ENCODE measurements around the gene SYNC. TPM values are rescaled to one million over a fixed set of nuclear protein-coding genes. Genes with fewer than 3 reads are reported as not detected.
A peak's percentile ranks its signal among the peaks of the same experiment; 100 is the strongest.
"Not testable (repeated sequence)": the region's sequence is repeated elsewhere in the genome, so short reads cannot be mapped to it uniquely, and the experiment has no call there.

The SYNC gene
- total RNA-seq, 1 donor from 2014 or later: 9.3 TPM

GRCh38 chr1:32693455-32694174, 9.0 kb downstream of the SYNC start:
- no peak for DNase-seq

DNA sequence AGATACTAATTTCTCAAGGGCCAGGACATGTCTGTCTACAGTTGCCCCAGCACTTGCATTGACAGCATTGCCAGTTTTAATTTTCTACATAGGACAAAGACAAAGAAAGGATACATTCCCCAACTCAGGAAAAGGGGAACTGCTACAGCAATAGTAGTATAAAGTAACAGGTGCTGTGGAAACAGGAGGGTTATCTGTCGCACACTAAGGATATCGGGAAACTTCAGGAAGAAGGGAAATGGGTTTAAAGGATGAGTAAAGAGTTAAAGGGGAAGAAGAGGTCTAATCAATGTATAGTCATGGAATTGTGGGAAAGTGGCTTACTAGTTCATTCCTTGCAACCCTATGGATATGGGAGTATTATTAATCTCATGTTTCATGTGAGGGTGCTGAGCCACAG, 16.2 kb downstream of the SYNC start:
- no peak for DNase-seq

DNA sequence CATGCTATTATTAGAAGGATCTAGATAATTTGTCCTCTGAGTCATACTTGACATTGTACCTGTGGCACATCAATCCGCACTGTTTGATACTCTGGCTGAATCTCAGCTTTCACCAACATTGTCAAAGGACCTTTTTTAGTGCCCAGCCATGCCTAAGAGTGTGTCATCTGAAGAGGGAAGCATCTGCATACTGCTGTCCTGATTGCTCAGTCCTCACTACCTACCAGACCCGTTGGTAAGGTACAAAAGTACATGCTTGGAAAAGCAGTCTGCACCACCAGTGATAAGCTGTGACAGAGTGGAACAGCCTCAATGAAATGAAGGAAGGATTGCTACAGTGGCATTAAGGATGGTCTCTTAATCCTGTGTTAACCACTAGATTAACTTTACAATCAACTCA, 17.1 kb downstream of the SYNC start:
- DNase-seq: no peak

DNA sequence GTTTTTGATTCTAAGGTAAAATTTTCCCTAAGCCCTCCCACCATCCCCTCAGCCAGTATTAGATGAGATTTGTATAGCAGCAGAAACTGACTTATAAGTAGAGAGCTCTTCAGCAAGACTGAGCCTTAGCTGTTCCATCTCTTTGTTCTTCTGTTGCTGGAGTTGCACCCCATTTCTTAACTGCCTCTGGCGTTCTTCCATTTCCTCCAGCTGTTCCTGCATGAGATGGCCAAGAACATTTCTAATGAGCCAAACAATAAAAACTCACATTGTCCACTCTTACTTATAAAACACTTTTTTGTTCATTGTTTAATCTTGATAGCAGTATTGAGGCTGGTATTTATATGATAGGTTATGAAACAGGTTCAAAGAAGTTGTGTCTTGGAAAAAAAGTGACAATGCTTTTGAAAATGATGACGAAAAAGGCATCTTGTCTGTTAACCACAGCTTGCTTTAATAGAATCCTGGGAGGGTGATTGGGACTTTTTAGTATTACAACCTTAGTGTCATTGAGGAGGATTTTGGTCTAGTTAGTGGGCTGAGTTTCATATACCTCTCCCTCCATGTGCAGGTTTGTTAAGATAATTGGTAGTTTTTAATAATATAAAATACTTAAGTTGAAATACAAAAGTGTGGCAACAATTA, 18.3 kb downstream of the SYNC start:
- DNase-seq: peak; percentile 43

- no peak for DNase-seq
These were observed 19.2 kb downstream of the SYNC start for GRCh38 chr1:32683397-32683796.

GRCh38 chr1:32681999-32682398, 20.6 kb downstream of the SYNC start:
- DNase-seq: no peak

DNA sequence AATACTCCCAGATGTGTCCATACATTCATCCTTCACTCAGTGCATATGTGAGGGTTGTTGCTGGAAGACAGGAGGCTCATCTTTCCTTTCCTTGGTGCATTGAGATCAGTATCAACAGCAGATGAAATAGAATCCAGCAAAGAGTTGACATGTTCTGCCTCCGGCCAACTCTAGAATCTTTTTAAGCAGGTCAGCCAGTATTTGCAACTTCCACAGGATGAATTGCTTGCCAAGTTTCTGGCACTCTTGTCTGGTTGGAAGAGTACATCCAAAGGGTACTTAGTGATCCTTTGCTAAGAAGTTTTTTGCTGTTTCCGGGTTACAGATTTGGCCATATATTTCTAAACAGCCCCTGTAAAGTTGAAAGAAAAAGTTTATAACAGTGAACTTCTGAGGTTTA, 21.1 kb downstream of the SYNC start:
- no peak for DNase-seq

GRCh38 chr1:32680642-32681041, 21.9 kb downstream of the SYNC start:
- no peak for DNase-seq

- DNase-seq: not testable (repeated sequence)
These were observed 22.6 kb downstream of the SYNC start for GRCh38 chr1:32679993-32680392.

GRCh38 chr1:32676945-32677344, 25.6 kb downstream of the SYNC start:
- DNase-seq: no peak

GRCh38 chr1:32668716-32669115, 33.9 kb downstream of the SYNC start:
- DNase-seq: not testable (repeated sequence)

DNA sequence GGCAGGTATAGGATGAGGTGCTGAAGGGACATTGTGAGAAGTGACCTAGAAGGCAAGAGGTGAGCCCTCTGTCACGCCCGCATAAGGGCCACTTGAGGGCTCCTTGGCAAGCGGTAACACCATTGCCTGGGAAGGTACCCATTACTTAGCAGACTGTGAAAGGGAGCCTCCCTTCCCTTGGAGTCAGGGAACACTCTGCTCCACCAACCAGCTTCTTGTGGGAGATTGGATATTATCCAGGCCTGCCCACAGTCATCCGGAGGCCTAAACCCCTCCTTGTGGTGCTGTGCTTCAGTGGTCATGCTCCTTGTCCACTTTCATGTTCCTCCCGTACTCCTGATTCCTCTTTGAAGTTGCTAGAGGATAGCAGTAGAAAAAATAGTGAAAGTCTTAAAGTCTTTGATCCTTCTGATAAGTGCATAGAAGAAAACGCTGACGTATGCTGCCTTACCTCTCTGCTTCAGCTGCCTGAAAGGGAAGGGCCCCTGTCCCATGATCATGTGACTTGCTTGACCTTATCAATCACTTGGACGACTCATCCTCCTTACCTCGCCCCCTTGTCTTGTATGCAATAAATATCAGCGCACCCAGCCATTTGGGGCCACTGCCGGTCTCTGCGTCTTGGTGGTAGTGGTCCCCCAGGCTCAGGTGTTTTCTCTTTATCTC, 35.5 kb downstream of the SYNC start:
- no peak for DNase-seq

DNA sequence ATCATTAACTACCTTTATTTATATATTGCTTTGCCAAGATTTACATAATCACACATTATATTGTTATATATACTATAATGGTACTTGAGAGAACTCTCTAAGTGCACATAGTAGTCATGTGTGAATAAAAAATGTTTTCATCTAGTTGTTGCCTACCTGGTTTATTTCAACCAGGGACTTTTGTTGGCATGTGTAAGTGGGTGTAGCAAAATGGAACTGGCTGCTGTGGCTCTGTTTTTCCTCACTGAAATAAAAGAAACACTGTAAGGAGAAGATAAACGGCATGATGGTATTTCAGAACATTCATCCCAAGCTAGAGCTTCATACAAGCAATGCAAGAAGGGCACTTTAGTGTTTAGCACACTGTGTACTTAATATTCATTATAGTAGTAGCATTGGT, 36.7 kb downstream of the SYNC start:
- no peak for DNase-seq

DNA sequence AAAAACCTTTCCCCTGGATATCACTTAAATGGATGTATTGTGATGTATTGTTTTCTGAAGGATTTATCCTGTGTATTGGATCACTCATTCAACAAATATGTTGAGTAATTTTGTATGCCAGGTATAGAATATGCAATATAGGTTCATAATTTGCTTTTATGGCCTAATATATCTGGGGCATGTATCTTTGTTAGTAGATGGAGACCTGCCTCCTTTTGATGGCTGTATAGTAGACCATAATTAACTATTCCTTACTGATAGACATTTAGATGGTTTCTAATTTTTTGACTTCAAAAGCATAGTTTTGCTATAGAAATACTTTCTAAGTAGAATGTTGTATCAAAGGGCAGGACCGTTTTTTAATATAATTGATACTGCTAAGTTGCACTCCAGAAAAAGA, 43.0 kb downstream of the SYNC start:
- no peak for DNase-seq

GRCh38 chr1:32652244-32652962, 50.2 kb downstream of the SYNC start:
- no peak for DNase-seq

- peak; percentile 26 for DNase-seq
These were observed 51.0 kb downstream of the SYNC start for GRCh38 chr1:32651461-32652073.

- peak; percentile 98 for DNase-seq
These were observed 51.7 kb downstream of the SYNC start, which contains the start of gene RBBP4 for GRCh38 chr1:32650752-32651460. Gene RBBP4, plus strand, starts transcription at chr1:32651208. Its CDS starts 99 bp downstream, at chr1:32651307.

DNA sequence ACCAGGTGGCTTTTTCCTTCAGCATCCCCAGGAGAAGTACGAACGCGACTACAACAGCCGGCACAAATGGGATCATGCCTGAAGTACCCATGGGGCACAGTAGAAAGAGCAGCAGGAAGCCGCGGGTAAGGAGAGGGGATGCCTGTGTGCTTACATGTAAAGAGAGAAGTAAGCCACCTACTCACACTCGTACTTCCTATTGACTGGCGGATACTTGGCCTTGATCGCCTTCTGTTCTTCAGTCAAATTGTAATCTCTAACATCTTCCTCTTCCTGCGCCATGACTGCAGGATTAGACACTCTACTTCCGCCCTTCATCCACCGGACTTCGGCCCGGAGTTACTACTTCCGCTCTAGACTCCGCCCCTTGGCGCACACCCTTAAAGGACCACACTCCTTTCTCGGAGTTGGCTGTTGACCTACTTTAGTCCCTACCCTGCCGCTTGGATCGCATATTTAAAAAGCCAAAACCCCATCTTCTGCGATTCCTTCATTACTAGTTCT, 52.3 kb downstream of the SYNC start, which contains the start of gene ZBTB8OS:
Gene ZBTB8OS, minus strand, starts transcription at position 303 of the 504 bp plus-strand sequence. Its CDS starts 21 bp downstream, at position 282.
- DNase-seq: peak; percentile 90

- DNase-seq: no peak
These were observed 55.0 kb downstream of the SYNC start for GRCh38 chr1:32647308-32648134.

DNA sequence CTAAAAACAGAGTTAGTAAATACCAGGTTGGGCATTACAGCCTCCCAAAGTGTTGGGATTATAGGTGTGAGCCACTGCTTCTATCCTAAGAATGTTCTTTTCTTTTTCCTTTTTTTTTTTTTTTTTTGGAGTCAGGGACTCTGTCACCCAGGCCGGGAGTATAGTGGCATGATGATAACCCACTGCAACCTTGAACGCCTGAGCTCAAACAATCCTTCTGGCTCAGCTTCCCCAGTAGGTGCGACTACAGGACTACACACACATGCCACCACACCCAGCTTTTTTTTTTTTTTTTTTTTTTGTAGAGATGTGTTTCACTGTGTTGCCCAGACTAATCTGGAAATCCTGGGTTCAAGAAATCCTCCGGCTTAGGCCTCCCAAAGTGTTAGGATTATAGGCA, 58.1 kb downstream of the SYNC start:
- no peak for DNase-seq

All from skin of body (tissue), 2 donors.